SH-SY5Y (cell line): Measurements from ENCODE around the gene MAP3K2.

ENCODE experiments used
- GATA2 ChIP-seq: IDR thresholded peaks from 2 replicates; pipeline ENCODE4 v1.6.1; 2011; ENCODE audit warnings: mild to moderate bottlenecking, low read depth, low read length
- GATA3 ChIP-seq: IDR thresholded peaks from 2 replicates; pipeline ENCODE4 v1.6.1; 2011; ENCODE audit warnings: low read depth, mild to moderate bottlenecking, low read length, moderate library complexity

DNA sequence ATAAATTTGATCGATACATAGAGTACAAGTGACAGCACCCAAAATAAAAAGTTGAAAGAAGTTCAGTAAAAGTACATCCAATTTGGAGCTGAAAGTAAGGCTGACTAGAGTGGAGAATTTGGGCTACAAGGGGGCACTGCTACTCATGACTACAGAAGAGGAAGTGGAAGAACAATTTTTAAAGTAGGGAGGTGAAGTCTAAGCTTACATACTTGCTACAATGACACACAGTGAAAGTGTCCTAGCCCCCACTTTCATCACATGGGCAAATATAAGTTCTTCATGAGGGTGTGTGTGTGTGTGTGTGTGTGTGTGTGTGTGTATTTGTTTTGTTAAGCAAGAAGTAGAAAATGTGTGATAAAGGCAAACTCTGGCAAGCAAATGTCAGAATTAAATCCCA, 45.7 kb downstream of the MAP3K2 start:
- TF ChIP-seq GATA2 (no peak), GATA3 (no peak)
